DOHH2 (cell line): Measurements from ENCODE around the gene TMPRSS4.

ENCODE experiments used
- H3F3A ChIP-seq: fragments of 200-600 bp; sonication (generic), shearing (Covaris generic); 2 replicates; pipeline ENCODE4 v1.6.0; 2016; ENCODE audit warnings: antibody characterized with exemption, mild to moderate bottlenecking; ENCODE audit not compliant: control insufficient read depth, insufficient read depth
- H3K27ac ChIP-seq: fragments of 200-600 bp; sonication (generic); 2 replicates; pipeline ENCODE4 v1.5.1; 2014; ENCODE audit warnings: low read depth, mild to moderate bottlenecking, low read length, moderate library complexity
- H3K27me3 ChIP-seq: fragments of 200-600 bp; sonication (generic); 2 replicates; pipeline ENCODE4 v1.6.1; 2014; ENCODE audit warnings: mild to moderate bottlenecking, low read length, mixed read lengths; ENCODE audit not compliant: control insufficient read depth
- H3K36me3 ChIP-seq: fragments of 200-600 bp; sonication (generic); 2 replicates; pipeline ENCODE4 v1.6.1; 2014; ENCODE audit warnings: mild to moderate bottlenecking, low read length, moderate library complexity, mixed read lengths; ENCODE audit not compliant: control insufficient read depth
- H3K4me1 ChIP-seq: fragments of 200-600 bp; sonication (generic); 2 replicates; pipeline ENCODE4 v1.6.1; 2014; ENCODE audit warnings: mild to moderate bottlenecking, low read length, mixed read lengths; ENCODE audit not compliant: control insufficient read depth
- H3K4me2 ChIP-seq: fragments of 200-600 bp; sonication (generic); 2 replicates; pipeline ENCODE4 v1.6.0; 2014; ENCODE audit warnings: mild to moderate bottlenecking, low read length, moderate library complexity
- H3K4me3 ChIP-seq: fragments of 200-600 bp; sonication (generic); 2 replicates; pipeline ENCODE4 v1.5.1; 2014; ENCODE audit warnings: mild to moderate bottlenecking, low read length, mixed read lengths
- H3K79me2 ChIP-seq: fragments of 200-600 bp; sonication (generic); 2 replicates; pipeline ENCODE4 v1.6.1; 2014; ENCODE audit warnings: mild to moderate bottlenecking, low read length, mixed read lengths; ENCODE audit not compliant: control insufficient read depth
- H3K9me2 ChIP-seq: fragments of 200-600 bp; sonication (generic); replicated peaks from 2 replicates; pipeline ENCODE4 v1.6.1; 2014; ENCODE audit warnings: mild to moderate bottlenecking, low read length, mixed read lengths; ENCODE audit not compliant: control insufficient read depth
- H3K9me3 ChIP-seq: fragments of 200-600 bp; sonication (generic); 2 replicates; pipeline ENCODE4 v1.6.1; 2014; ENCODE audit warnings: antibody characterized with exemption, low read length, mixed read lengths; ENCODE audit not compliant: control insufficient read depth, insufficient read depth
- H4K20me1 ChIP-seq: fragments of 200-600 bp; sonication (generic); 2 replicates; pipeline ENCODE4 v1.6.0; 2014; ENCODE audit warnings: low read depth, mild to moderate bottlenecking, antibody characterized with exemption, low read length, moderate library complexity; ENCODE audit not compliant: control insufficient read depth, insufficient read depth
- EZH2phosphoT487 ChIP-seq: fragments of 200-600 bp; sonication (generic); IDR thresholded peaks from 2 replicates; pipeline ENCODE4 v1.6.1; 2017; ENCODE audit warnings: borderline replicate concordance, mild to moderate bottlenecking, antibody characterized with exemption, low read length, moderate library complexity, mixed read lengths
- TF ChIP-seq, protein P1 (sequence below): fragments of 200-600 bp; sonication (generic); IDR thresholded peaks from one replicate; pipeline ENCODE4 v1.5.1; 2014; ENCODE audit warnings: antibody characterized with exemption, mild to moderate bottlenecking, low read depth, low read length; ENCODE audit not compliant: poor library complexity, severe bottlenecking

Gene TMPRSS4

DNA sequence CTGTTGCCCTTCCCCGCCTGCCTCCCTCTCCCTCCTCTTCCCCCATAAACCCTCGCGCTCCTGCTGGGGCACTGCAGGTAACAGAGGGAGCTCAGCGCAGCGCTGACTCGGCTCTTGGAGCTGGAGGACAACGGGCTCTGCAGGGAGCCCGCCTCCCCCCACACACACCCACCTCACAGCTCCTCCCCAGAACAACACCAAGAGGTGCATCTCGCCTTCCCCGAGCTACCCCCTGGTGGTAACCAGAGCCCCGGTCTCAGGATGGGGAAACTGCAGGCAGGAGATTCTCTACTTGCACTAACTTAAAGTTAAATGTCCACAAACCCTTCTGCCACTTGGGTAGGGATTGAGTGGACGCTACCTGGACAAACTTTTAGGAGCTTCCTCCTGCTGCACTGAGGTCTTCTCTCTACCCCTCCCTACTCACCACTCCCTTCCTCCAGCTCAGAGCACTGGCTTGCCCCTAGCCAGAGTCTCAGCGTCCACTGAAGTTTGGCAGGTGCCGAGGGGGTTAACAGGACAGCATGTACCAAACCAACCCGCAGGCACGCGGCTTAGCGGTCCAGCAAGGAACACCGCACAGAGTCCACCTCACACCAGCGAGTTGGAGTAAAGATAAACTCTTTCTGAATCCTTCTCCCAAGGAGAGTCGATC lies 79.8 kb downstream of the TMPRSS4 start:
- Histone ChIP-seq H4K20me1 (no peaks in the 10 kb centered on the region), H3K9me2 (no peaks in the 10 kb centered on the region), H3K36me3 (no peaks in the 10 kb centered on the region), H3K4me2 (no peak overlapping the region), H3F3A (no peaks in the 10 kb centered on the region), H3K27ac (no peak overlapping the region), H3K27me3 (peaks cover 88% of the 10 kb centered on the region), H3K9me3 (no peaks in the 10 kb centered on the region), H3K79me2 (no peaks in the 10 kb centered on the region), H3K4me3 (no peak overlapping the region), H3K4me1 (no peaks in the 10 kb centered on the region)
- TF ChIP-seq, protein P1, sequence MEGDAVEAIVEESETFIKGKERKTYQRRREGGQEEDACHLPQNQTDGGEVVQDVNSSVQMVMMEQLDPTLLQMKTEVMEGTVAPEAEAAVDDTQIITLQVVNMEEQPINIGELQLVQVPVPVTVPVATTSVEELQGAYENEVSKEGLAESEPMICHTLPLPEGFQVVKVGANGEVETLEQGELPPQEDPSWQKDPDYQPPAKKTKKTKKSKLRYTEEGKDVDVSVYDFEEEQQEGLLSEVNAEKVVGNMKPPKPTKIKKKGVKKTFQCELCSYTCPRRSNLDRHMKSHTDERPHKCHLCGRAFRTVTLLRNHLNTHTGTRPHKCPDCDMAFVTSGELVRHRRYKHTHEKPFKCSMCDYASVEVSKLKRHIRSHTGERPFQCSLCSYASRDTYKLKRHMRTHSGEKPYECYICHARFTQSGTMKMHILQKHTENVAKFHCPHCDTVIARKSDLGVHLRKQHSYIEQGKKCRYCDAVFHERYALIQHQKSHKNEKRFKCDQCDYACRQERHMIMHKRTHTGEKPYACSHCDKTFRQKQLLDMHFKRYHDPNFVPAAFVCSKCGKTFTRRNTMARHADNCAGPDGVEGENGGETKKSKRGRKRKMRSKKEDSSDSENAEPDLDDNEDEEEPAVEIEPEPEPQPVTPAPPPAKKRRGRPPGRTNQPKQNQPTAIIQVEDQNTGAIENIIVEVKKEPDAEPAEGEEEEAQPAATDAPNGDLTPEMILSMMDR, result no peak
- no peak for TF ChIP-seq EZH2phosphoT487

DNA sequence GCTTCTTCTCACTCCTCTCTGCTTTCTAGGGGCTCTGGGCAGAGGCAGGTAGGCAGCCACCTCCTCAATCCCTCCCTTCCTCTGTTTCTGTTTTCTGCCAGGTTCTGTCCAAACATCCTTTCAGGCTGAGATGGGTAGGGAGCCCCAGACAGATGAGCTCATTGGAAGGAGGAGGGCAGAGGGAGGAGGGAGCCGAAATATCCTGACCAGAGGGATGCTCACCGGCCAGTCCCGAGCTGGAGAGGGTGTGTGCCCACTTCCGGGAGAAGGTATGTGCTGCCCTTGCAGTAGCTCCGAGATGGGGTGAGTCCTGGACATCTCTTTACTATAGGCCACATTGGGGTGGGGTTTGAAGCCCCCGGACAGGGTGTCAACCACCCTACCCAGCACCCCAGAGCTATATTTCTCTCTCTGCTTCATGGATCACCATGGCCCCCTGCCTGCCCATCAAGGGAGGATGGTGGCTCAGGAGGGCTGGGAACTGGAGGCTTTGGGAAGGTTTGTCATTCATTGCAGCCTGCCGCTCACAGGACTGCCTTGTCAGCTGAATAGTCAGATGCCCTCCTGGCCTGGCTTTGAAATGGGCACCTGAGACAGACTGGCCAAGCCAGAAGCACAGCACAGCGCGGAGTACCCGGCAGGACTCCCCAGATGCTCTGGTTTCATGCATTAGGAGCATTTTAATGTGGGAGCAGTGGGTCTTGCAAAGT lies 80.5 kb downstream of the TMPRSS4 start:
- Histone ChIP-seq H3K36me3 (no peaks in the 10 kb centered on the region), H3K9me3 (no peaks in the 10 kb centered on the region), H4K20me1 (no peaks in the 10 kb centered on the region), H3K4me3 (no peak overlapping the region), H3K79me2 (no peaks in the 10 kb centered on the region), H3K4me1 (no peaks in the 10 kb centered on the region), H3K27me3 (peaks cover 88% of the 10 kb centered on the region), H3K27ac (no peak overlapping the region), H3K9me2 (no peaks in the 10 kb centered on the region), H3K4me2 (no peak overlapping the region), H3F3A (no peaks in the 10 kb centered on the region)
- TF ChIP-seq, protein P1, result no peak
- TF ChIP-seq EZH2phosphoT487, result no peak

DNA sequence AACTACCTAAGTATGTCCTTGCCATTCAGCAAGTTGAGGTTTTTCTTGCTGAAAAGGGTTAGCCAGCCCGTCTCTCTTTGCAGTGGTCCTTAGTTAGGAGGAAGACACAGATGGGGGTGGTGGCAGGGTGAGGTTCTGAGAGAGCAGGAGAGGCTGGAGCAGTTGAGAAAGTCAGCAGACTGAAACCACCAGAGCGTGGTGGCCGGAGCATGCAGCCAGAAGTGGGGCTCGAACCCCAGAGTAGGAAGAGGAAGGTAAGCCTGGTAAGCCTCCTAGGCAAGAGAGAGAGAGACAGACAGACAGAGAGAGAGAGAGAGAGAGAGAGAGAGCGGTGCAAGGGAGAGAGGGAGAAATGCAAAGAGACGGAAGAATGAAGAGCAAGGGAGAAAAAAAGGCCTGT lies 84.9 kb downstream of the TMPRSS4 start:
- no peaks in the 10 kb centered on the region for H3K4me1 ChIP-seq
- TF ChIP-seq EZH2phosphoT487, result no peak
- TF ChIP-seq, protein P1, result no peak
- H3K9me2 ChIP-seq, result no peaks in the 10 kb centered on the region
- H3K9me3 ChIP-seq, result no peaks in the 10 kb centered on the region
- H4K20me1 ChIP-seq, result no peaks in the 10 kb centered on the region
- no peaks in the 10 kb centered on the region for H3F3A ChIP-seq
- H3K36me3 ChIP-seq, result no peaks in the 10 kb centered on the region
- no peak overlapping the region for H3K27ac ChIP-seq
- H3K27me3 ChIP-seq, result peaks cover 72% of the 10 kb centered on the region
- no peaks in the 10 kb centered on the region for H3K79me2 ChIP-seq
- no peak overlapping the region for H3K4me2 ChIP-seq
- no peak overlapping the region for H3K4me3 ChIP-seq
